Neural cell (in vitro differentiated cells): ENCODE data around the gene BLOC1S5. TPM values are rescaled to one million over a fixed set of nuclear protein-coding genes. Genes with fewer than 3 reads are reported as not detected.

Source experiments
- H2AFZ ChIP-seq: fragments of 200-600, 300-800 bp; sonication (generic), shearing (Covaris generic); 2 replicates; pipeline ENCODE4 v1.6.0; 2014; ENCODE audit warnings: low read depth, mild to moderate bottlenecking, antibody characterized with exemption, low read length, moderate library complexity
- H3F3A ChIP-seq: fragments of 200-600 bp; shearing (Covaris generic); 2 replicates; pipeline ENCODE4 v1.6.1; 2016; ENCODE audit warnings: mild to moderate bottlenecking, moderate library complexity, mixed read lengths, antibody characterized with exemption, low read length; ENCODE audit not compliant: insufficient read depth, poor library complexity, severe bottlenecking
- H3K27ac ChIP-seq: fragments of 200-600, 300-800 bp; sonication (generic), shearing (Covaris generic); 2 replicates; pipeline ENCODE4 v1.5.1; 2014; ENCODE audit warnings: mild to moderate bottlenecking, low read length, moderate library complexity
- H3K27me3 ChIP-seq: fragments of 300-800, 200-600 bp; sonication (generic), shearing (Covaris generic); 2 replicates; pipeline ENCODE4 v1.6.0; 2014; ENCODE audit warnings: mild to moderate bottlenecking, low read depth, low read length, moderate library complexity; ENCODE audit not compliant: insufficient read depth
- H3K36me3 ChIP-seq: fragments of 300-800, 200-600 bp; sonication (generic), shearing (Covaris generic); 2 replicates; pipeline ENCODE4 v1.5.1; 2014; ENCODE audit warnings: mild to moderate bottlenecking, antibody characterized with exemption, low read length, moderate library complexity; ENCODE audit not compliant: insufficient read depth
- H3K4me2 ChIP-seq: fragments of 300-800, 200-600 bp; sonication (generic), shearing (Covaris generic); 2 replicates; pipeline ENCODE4 v1.6.0; 2014; ENCODE audit warnings: mild to moderate bottlenecking, low read length
- H3K4me3 ChIP-seq: fragments of 300-800, 200-600 bp; sonication (generic), shearing (Covaris generic); 2 replicates; pipeline ENCODE4 v1.5.1; 2014; ENCODE audit warnings: mild to moderate bottlenecking, low read length, moderate library complexity
- H3K79me2 ChIP-seq: fragments of 200-600 bp; shearing (Covaris generic); replicated peaks from 2 replicates; pipeline ENCODE4 v1.6.0; 2014; ENCODE audit warnings: mild to moderate bottlenecking, low read length, moderate library complexity; ENCODE audit not compliant: insufficient read depth
- H3K9ac ChIP-seq: fragments of 300-800, 200-600 bp; sonication (generic), shearing (Covaris generic); 2 replicates; pipeline ENCODE4 v1.6.1; 2016; ENCODE audit warnings: mild to moderate bottlenecking, low read length, mixed read lengths
- H3K9me2 ChIP-seq: fragments of 200-600 bp; shearing (Covaris generic); 2 replicates; pipeline ENCODE4 v1.6.1; 2016; ENCODE audit warnings: mild to moderate bottlenecking, low read length, mixed read lengths; ENCODE audit not compliant: insufficient read depth
- H3K9me3 ChIP-seq: fragments of 200-600, 300-800 bp; sonication (generic), shearing (Covaris generic); 2 replicates; pipeline ENCODE4 v1.6.1; 2016; ENCODE audit warnings: mild to moderate bottlenecking, mixed run types, low read length, moderate library complexity, mixed read lengths
- H4K20me1 ChIP-seq: fragments of 200-600 bp; shearing (Covaris generic); 2 replicates; pipeline ENCODE4 v1.6.1; 2016; ENCODE audit warnings: mild to moderate bottlenecking, mixed run types; ENCODE audit not compliant: insufficient read depth
- EP300 ChIP-seq: fragments of 450-650 bp; conservative IDR thresholded peaks from 2 replicates; pipeline ENCODE4 v1.6.1; 2014; ENCODE audit warnings: antibody characterized with exemption, mild to moderate bottlenecking, moderate library complexity; ENCODE audit not compliant: poor library complexity, severe bottlenecking
- EZH2 ChIP-seq: fragments of 200-600, 300-800 bp; shearing (Covaris generic), sonication (generic); IDR thresholded peaks from 2 replicates; pipeline ENCODE4 v1.6.1; 2014; ENCODE audit warnings: antibody characterized with exemption, low read length, borderline replicate concordance, mild to moderate bottlenecking; ENCODE audit not compliant: insufficient read depth, poor library complexity, severe bottlenecking
- MXI1 ChIP-seq: fragments of 450-650 bp; conservative IDR thresholded peaks from 2 replicates; pipeline ENCODE4 v1.6.1; 2014; ENCODE audit warnings: antibody characterized with exemption, mild to moderate bottlenecking; ENCODE audit not compliant: poor library complexity, severe bottlenecking
- POLR2AphosphoS5 ChIP-seq: IDR thresholded peaks from 2 replicates; pipeline ENCODE4 v1.6.1; 2012
- RAD21 ChIP-seq: fragments of 450-650 bp; conservative IDR thresholded peaks from 2 replicates; pipeline ENCODE4 v1.6.1; 2014; ENCODE audit warnings: antibody characterized with exemption, mild to moderate bottlenecking, moderate library complexity
- SMC3 ChIP-seq: fragments of 450-650 bp; conservative IDR thresholded peaks from 2 replicates; pipeline ENCODE4 v1.6.1; 2014; ENCODE audit warnings: antibody characterized with exemption, mild to moderate bottlenecking, moderate library complexity; ENCODE audit not compliant: poor library complexity
- TAF1 ChIP-seq: IDR thresholded peaks from 2 replicates; pipeline ENCODE4 v1.6.1; 2012; ENCODE audit warnings: low read depth
- polyA plus RNA-seq: library from polyadenylated mRNA; depleted of rRNA; stranded (reverse); fragments of >200 nt; gene quantifications from 2 replicates; pipeline ENCODE4 v1.2.3, GENCODE V29; 2014
- TF ChIP-seq, protein P1 (sequence below): fragments of 450-650 bp; IDR thresholded peaks from 2 replicates; pipeline ENCODE4 v1.5.1; 2014; ENCODE audit warnings: antibody characterized with exemption, mild to moderate bottlenecking, moderate library complexity; ENCODE audit not compliant: poor library complexity, severe bottlenecking
- TF ChIP-seq, protein P2 (sequence below): IDR thresholded peaks from 2 replicates; pipeline ENCODE4 v1.6.1; 2012; ENCODE audit warnings: borderline replicate concordance

BLOC1S5 gene
- polyA plus RNA-seq, 1 donor from 2014 or later, result 12.2 TPM

DNA sequence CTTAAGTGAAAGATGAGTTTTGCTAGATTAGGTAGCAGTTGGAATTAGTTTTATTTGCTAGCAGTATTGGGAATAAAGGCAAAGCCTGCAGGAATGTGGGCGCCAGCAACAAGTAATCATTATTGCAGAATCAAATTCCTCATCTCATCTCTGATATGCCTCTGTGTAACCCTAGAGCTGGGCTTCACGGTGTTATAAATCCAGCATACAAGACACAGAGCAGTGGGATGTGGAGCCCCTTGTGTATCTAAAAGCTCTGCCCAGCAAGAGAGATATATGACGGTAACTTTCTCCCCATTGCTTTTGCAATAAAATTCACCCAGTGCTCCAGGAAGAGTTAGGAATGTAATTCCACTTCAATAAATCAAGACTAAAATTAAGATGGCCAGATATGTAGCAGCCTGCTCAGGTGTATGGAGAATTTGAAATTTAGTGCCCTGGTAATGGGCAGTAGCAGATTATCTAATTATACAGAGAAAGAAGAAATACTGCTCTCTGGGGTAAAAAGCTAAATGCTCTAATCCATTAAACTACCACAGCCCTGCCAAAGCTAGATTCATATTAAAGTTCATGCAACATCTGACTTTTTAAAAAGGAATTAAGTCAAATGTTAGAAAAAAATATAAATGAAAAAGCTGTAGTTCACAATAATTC, 5.6 kb upstream of the BLOC1S5 start:
- no peak for TF ChIP-seq RAD21
- TF ChIP-seq POLR2AphosphoS5, result no peak
- TF ChIP-seq, protein P1, sequence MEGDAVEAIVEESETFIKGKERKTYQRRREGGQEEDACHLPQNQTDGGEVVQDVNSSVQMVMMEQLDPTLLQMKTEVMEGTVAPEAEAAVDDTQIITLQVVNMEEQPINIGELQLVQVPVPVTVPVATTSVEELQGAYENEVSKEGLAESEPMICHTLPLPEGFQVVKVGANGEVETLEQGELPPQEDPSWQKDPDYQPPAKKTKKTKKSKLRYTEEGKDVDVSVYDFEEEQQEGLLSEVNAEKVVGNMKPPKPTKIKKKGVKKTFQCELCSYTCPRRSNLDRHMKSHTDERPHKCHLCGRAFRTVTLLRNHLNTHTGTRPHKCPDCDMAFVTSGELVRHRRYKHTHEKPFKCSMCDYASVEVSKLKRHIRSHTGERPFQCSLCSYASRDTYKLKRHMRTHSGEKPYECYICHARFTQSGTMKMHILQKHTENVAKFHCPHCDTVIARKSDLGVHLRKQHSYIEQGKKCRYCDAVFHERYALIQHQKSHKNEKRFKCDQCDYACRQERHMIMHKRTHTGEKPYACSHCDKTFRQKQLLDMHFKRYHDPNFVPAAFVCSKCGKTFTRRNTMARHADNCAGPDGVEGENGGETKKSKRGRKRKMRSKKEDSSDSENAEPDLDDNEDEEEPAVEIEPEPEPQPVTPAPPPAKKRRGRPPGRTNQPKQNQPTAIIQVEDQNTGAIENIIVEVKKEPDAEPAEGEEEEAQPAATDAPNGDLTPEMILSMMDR, result no peak
- TF ChIP-seq MXI1, result no peak
- no peak for TF ChIP-seq EP300
- no peak for TF ChIP-seq SMC3
- TF ChIP-seq, protein P2, sequence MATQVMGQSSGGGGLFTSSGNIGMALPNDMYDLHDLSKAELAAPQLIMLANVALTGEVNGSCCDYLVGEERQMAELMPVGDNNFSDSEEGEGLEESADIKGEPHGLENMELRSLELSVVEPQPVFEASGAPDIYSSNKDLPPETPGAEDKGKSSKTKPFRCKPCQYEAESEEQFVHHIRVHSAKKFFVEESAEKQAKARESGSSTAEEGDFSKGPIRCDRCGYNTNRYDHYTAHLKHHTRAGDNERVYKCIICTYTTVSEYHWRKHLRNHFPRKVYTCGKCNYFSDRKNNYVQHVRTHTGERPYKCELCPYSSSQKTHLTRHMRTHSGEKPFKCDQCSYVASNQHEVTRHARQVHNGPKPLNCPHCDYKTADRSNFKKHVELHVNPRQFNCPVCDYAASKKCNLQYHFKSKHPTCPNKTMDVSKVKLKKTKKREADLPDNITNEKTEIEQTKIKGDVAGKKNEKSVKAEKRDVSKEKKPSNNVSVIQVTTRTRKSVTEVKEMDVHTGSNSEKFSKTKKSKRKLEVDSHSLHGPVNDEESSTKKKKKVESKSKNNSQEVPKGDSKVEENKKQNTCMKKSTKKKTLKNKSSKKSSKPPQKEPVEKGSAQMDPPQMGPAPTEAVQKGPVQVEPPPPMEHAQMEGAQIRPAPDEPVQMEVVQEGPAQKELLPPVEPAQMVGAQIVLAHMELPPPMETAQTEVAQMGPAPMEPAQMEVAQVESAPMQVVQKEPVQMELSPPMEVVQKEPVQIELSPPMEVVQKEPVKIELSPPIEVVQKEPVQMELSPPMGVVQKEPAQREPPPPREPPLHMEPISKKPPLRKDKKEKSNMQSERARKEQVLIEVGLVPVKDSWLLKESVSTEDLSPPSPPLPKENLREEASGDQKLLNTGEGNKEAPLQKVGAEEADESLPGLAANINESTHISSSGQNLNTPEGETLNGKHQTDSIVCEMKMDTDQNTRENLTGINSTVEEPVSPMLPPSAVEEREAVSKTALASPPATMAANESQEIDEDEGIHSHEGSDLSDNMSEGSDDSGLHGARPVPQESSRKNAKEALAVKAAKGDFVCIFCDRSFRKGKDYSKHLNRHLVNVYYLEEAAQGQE, result no peak
- Histone ChIP-seq H3K4me3 (no peak overlapping the region), H2AFZ (no peak overlapping the region), H3K9me2 (no peaks in the 10 kb centered on the region), H4K20me1 (no peaks in the 10 kb centered on the region), H3F3A (no peaks in the 10 kb centered on the region), H3K27me3 (no peaks in the 10 kb centered on the region), H3K79me2 (no peaks in the 10 kb centered on the region), H3K27ac (no peak overlapping the region), H3K4me2 (no peak overlapping the region), H3K9ac (no peak overlapping the region), H3K36me3 (no peaks in the 10 kb centered on the region), H3K9me3 (no peaks in the 10 kb centered on the region)

DNA sequence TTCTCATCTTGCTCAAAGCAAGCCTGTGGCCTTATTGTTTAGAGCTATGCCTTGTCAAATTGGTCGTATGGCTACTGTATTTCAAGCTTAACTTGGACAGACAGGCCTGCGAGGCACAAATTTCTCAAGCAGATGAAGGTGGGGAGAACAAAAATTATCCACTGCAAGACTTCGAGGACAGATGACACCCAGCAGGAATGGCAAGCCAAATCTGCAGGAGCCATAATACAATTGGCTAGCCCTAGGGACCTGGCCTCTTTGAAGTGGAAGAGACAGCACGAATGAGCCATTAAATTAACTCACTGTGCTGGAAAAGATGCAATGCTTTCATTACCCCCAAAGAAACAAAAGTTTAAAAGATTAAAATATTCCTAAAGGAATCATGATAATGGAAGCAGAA, 5.0 kb upstream of the BLOC1S5 start:
- H3K27me3 ChIP-seq, result no peaks in the 10 kb centered on the region
- no peaks in the 10 kb centered on the region for H4K20me1 ChIP-seq
- H3K9ac ChIP-seq, result no peak overlapping the region
- H3K9me3 ChIP-seq, result no peaks in the 10 kb centered on the region
- H3K36me3 ChIP-seq, result no peaks in the 10 kb centered on the region
- no peaks in the 10 kb centered on the region for H3K9me2 ChIP-seq
- TF ChIP-seq MXI1 (no peak), TAF1 (no peak), POLR2AphosphoS5 (no peak), RAD21 (no peak), EZH2 (no peak), EP300 (no peak)
- TF ChIP-seq, protein P2, result no peak
- TF ChIP-seq, protein P1, result no peak
- no peak overlapping the region for H2AFZ ChIP-seq
- no peak overlapping the region for H3K27ac ChIP-seq
- H3K4me3 ChIP-seq, result no peak overlapping the region
- H3K79me2 ChIP-seq, result no peaks in the 10 kb centered on the region
- H3F3A ChIP-seq, result no peaks in the 10 kb centered on the region
- no peak overlapping the region for H3K4me2 ChIP-seq
